HG03520 (cell line): Measurements from ENCODE around the gene TEX50.
"Not testable (repeated sequence)": the region's sequence is repeated elsewhere in the genome, so short reads cannot be mapped to it uniquely, and the experiment has no call there.

Source experiments
- ATAC-seq: cut with Tn5 transposase; IDR thresholded peaks from one replicate; pipeline ENCODE4 v1.9.1; 2021; ENCODE audit warnings: mild to moderate bottlenecking, moderate library complexity; ENCODE audit not compliant: unreplicated experiment

Gene TEX50

DNA sequence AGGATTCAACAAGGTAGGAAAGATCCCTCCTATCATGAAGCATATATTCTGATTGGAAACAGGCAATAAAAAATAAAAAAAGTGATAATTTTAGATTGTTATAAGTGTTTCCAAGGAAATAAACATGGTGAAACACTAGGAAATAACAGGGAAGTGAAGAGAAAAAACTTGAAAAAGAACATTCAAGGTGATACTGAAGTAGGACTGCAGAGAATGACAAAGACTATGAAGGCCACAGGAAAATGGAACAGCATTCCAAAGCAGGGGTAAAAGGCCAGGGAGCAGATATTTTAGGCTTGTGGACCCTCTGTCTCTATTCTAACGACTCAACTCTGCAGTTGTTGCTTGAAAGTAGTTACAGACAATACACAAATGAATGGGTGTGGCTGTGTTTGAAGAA is 26.6 kb downstream of the TEX50 start:
- no peak for ATAC-seq

DNA sequence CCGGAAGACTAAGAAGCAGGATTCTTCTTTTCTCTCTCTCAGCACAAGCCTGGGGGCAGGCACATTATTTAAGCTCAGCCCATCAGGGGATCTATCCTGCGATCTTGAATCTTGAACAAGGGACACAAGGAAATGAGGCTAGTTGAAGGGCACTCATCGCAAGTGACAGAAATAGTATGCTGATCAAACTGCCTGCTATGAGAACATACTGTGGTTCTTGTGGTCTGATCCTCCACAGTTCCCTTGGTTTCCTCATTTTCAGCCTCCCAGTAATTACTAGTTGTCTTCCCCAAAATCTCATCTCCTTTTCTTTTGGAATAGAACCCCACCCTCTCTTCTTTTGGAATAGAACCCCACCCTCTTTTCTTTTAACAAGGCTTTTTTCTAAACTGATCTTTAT is 28.0 kb downstream of the TEX50 start:
- ATAC-seq: no peak

DNA sequence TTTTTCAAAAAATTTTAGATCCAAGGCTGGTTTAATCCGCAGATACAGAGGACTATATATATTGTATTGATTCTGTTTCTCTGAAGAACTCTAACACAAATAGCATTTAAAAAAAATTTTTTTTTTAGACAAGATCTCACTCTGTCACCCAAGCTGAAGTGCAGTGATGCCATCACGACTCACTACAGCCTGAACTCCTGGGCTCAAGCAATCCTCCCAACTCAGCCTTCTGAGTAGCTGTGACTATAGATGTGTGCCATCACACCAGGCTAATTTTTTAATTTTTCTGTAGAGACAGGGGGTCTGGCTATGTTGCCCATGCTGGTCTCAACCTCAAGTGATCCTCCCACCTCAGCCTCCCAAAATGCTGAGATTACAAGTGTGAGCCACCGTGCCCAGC is 31.5 kb downstream of the TEX50 start:
- ATAC-seq: no peak

DNA sequence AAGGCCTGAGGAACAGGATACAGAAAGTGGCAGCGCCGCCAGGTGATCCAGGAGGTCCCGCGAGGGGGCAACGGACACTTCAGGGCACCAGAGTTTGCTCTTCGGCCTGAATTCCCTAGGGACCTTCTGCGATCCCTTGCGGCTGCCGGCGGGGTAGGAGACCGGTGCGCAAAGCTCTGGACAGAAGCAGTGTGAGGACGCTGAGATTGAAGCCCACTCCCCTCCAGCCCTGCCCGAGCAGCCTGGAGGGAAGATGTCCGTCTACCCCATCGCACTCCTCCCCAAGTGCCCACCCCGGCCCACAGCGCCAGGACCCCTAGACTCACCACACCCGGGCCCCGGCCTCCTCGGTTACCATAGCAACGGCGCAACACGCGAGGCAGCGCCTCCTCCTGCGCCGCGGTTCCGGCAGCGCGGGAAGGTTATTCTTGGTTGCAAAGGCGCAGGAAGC is 34.4 kb downstream of the TEX50 start, which contains the start of gene ANKRD45:
Gene ANKRD45, minus strand, starts transcription at position 361 of the 451 bp plus-strand sequence. CDS start 10,433 bp downstream, outside the sequence.
- no peak for ATAC-seq

DNA sequence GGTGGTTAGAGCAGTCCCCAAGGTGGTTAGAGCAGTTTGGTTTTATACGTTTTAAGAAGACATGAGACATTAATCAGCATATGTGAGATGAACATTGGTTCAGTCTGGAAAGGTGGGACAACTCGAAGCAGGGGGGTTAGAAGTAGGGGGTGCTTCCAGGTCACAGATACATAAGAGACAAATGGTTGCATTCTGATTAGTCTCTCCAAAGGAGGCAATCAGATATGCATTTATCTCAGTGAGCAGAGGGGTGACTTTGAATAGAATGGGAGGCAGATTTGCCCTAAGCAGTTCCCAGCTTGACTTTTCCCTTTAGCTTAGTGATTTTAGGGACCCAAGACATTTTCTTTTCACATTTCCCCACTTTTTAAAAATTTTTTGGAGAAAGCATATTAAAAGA is 39.4 kb downstream of the TEX50 start:
- ATAC-seq: not testable (repeated sequence)

DNA sequence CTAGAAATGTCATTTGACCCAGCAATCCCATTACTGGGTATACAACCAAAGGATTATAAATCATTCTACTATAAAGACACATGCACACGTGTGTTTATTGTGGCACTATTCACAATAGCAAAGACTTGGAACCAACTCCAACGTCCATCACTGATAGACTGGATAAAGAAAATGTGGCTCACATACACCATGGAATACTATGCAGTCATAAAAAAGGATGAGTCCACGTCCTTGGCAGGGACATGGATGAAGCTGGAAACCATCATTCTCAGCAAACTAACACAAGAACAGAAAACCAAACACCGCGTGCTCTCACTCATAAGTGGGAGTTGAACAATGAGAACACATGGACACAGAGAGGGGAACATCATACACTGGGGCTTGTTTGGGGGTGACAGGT is 45.0 kb downstream of the TEX50 start:
- ATAC-seq: not testable (repeated sequence)

DNA sequence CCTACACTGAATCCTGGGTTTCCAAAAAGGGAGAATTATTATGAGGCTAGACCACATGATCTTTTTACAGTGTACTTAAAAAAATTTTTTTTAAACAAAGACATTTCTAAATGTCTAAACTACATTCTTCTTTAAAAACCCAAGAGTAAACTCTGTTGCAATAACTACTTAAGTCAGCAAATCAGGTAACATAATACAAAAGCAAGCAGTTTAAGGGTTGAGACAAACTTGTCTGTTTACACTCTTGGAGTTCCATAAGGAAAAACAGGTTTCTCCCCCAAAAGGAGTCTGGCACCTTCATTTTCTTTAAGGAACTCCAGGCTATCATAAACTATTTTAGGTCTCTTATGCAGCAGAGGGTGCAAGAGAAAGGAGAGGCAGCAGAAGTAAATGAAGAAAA is 47.0 kb downstream of the TEX50 start:
- ATAC-seq: no peak

DNA sequence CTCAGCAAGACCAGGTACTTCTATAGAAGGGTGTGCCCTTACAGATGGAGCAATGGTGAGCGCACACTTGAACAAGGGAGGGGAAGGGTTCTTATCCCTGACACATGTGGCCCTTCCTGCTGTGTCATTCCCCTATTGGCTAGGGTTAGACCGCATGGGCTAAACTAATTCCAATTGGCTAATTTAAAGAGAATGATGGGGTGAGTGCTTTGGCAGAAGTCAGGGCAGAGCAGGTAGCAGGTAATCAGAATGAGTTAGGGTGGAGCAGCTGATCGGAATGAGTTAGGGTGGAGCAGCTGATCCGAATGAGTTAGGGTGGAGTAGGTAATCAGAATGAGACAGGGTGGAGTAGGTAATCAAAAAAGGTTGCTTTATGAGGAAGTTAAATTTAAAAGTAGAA is 48.7 kb downstream of the TEX50 start:
- not testable (repeated sequence) for ATAC-seq

DNA sequence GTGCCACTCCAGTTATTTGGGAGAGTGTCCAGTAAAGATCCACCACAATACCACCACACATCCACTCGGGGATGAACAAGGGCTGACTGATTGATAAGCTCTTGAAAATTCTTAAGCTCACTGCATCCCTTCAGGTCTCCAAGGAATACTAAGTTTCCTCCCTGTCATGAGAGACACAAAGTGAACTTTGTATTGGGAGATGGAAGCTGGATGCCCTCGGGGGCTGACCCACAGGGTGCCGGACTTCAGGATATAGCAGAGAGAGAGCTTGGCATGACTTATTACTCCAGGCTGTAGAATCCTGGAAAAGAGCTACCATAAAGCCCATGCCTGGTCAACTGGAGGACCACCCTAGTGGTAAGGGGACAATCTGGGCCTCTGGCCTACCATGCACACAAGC is 50.0 kb downstream of the TEX50 start:
- not testable (repeated sequence) for ATAC-seq
